Panc1 (cell line): ENCODE data around the gene DENND2A. TPM values are rescaled to one million over a fixed set of nuclear protein-coding genes. Genes with fewer than 3 reads are reported as not detected.

Experiments used
- ATAC-seq: fragments of 200-7000 bp; cut with Tn5 transposase; 2 replicates; pipeline ENCODE4 v1.9.1; 2020; ENCODE audit warnings: mild to moderate bottlenecking, moderate library complexity
- BruUV-seq: library from RNA; stranded (reverse); fragments of 400-500 nt; replicated peaks from 2 replicates; lab custom pipeline; 2021; lab: Mats Ljungman, UMichigan
- CTCF ChIA-PET: fragments of 300-600 bp; sonication (Branson Sonifier 250); formaldehyde crosslinking; loops from one replicate; lab custom pipeline; 2022; ENCODE audit warnings: antibody characterized with exemption; lab: Charles Lee
- POLR2A ChIA-PET: fragments of 300-600 bp; sonication (Branson Sonifier 250); formaldehyde crosslinking; loops from one replicate; lab custom pipeline; 2022; ENCODE audit warnings: antibody characterized with exemption; lab: Charles Lee
- DNase-seq: peaks from one replicate; pipeline ENCODE4 v3.0.0-alpha.2; 2010; ENCODE audit warnings: low read depth, low spot score
- H3K27ac ChIP-seq: 2 replicates; pipeline ENCODE4 v1.5.1; 2011; ENCODE audit warnings: mild to moderate bottlenecking, low read length, inconsistent platforms
- H3K27me3 ChIP-seq: fragments of 200-500 bp; sonication (Bioruptor generic); 2 replicates; pipeline ENCODE4 v1.6.0; 2014; ENCODE audit warnings: low read length, inconsistent platforms; ENCODE audit not compliant: control insufficient read depth, insufficient read depth
- H3K36me3 ChIP-seq: fragments of 200-500 bp; sonication (Bioruptor generic); 2 replicates; pipeline ENCODE4 v1.5.1; 2014; ENCODE audit warnings: inconsistent platforms, mild to moderate bottlenecking, low read length, moderate library complexity; ENCODE audit not compliant: control insufficient read depth, insufficient read depth
- H3K4me1 ChIP-seq: 2 replicates; pipeline ENCODE4 v1.5.1; 2011; ENCODE audit warnings: inconsistent platforms, mild to moderate bottlenecking, low read length, moderate library complexity; ENCODE audit not compliant: control insufficient read depth, insufficient read depth
- H3K4me3 ChIP-seq, 2 experiments: 2 replicates each; pipeline ENCODE4 v1.5.1; 2011 to 2012; ENCODE audit warnings: low read depth in 2 of 2, low read length in 2 of 2, mild to moderate bottlenecking in 2 of 2, inconsistent platforms in 1 of 2, moderate library complexity in 1 of 2
- H3K9me3 ChIP-seq: fragments of 200-500 bp; sonication (Bioruptor generic); 2 replicates; pipeline ENCODE4 v1.5.1; 2014; ENCODE audit warnings: low read depth, mild to moderate bottlenecking, inconsistent platforms, low read length, moderate library complexity; ENCODE audit not compliant: control insufficient read depth, insufficient read depth
- CTCF ChIP-seq: fragments of 450-650 bp; IDR thresholded peaks from 2 replicates; pipeline ENCODE4 v1.5.1; 2017; ENCODE audit warnings: mild to moderate bottlenecking
- POLR2AphosphoS5 ChIP-seq: IDR thresholded peaks from 2 replicates; pipeline ENCODE4 v1.6.1; 2012; ENCODE audit warnings: mild to moderate bottlenecking, low read depth, low read length, moderate library complexity
- REST ChIP-seq, 2 experiments: IDR thresholded peaks; 2 replicates each; pipeline ENCODE4 v1.6.1; 2011 to 2012; ENCODE audit warnings: low read depth in 2 of 2, control low read depth in 1 of 2, low read length in 1 of 2, mild to moderate bottlenecking in 1 of 2, moderate library complexity in 1 of 2; ENCODE audit not compliant: insufficient read depth in 1 of 2
- SIN3A ChIP-seq: IDR thresholded peaks from 2 replicates; pipeline ENCODE4 v1.6.1; 2012; ENCODE audit warnings: low read depth, mild to moderate bottlenecking, low read length, moderate library complexity, borderline replicate concordance; ENCODE audit not compliant: insufficient read depth
- TCF7L2 ChIP-seq: IDR thresholded peaks from 2 replicates; pipeline ENCODE4 v1.6.1; 2011; ENCODE audit warnings: mild to moderate bottlenecking, low read depth, low read length, inconsistent platforms
- in situ Hi-C: cut with HindIII; loops from 2 replicates; pipeline ENCODE4 v1.10.0; 2016; ENCODE audit warnings: low sequenced_read_pairs, low pct_unique_long_range_greater_than_20kb
- intact Hi-C: fragments of 100-400 bp; cut with micrococcal nuclease; formaldehyde crosslinking; loops from one replicate; pipeline ENCODE4 v1.10.0; 2022; ENCODE audit not compliant: unreplicated experiment
- total RNA-seq: library from RNA; stranded (reverse); gene quantifications from one replicate; pipeline ENCODE4 v1.2.1, GENCODE V29; 2021; ENCODE audit not compliant: unreplicated experiment

Gene DENND2A
- total RNA-seq, 1 experiment from 2014 or later = 1.4 TPM

GRCh38 chr7:140683657-140684056, 43.0 kb upstream of the DENND2A start:
- no TSS peak for BruUV-seq
- H3K36me3 ChIP-seq = no peaks in the 10 kb centered on the region

GRCh38 chr7:140681766-140682165, 41.2 kb upstream of the DENND2A start:
- no peaks in the 10 kb centered on the region for H3K27me3 ChIP-seq
- in situ Hi-C loops = no loop called here
- TF ChIP-seq POLR2AphosphoS5 (no peak), SIN3A (no peak), TCF7L2 (no peak), REST (IDR thresholded peaks at IDR 0.05; ENCODE audit: insufficient read depth in 1 of 2, low read depth in 2 of 2, low read length in 1 of 2) (no peak), CTCF (no peak)
- H3K4me3 ChIP-seq = no peak overlapping the region
- intact Hi-C loops = no loop called here
- ChIA-PET CTCF (no interaction called here), POLR2A (no interaction called here)
- no peaks in the 10 kb centered on the region for H3K4me1 ChIP-seq
- DNase-seq = no peak
- ATAC-seq = no peak
- no peak overlapping the region for H3K27ac ChIP-seq
- H3K9me3 ChIP-seq = no peaks in the 10 kb centered on the region
- H3K36me3 ChIP-seq = no peaks in the 10 kb centered on the region
- no TSS peak for BruUV-seq

More at GRCh38 chr7:140683657-140684056, 43.0 kb upstream of the DENND2A start:
- POLR2A ChIA-PET = interaction anchor here (0.6 kb wide), 1 partner anchor 127 kb away, joined by 3 read pairs; no protein-coding TSS in a partner anchor
- in situ Hi-C loops = no loop called here
- Histone ChIP-seq H3K27ac (no peak overlapping the region), H3K27me3 (no peaks in the 10 kb centered on the region), H3K9me3 (no peaks in the 10 kb centered on the region), H3K4me1 (no peaks in the 10 kb centered on the region), H3K4me3 (no peak overlapping the region)
- CTCF ChIA-PET = no interaction called here
- no peak for ATAC-seq
- intact Hi-C loops = no loop called here
- TF ChIP-seq CTCF = no peak
- no peak for TF ChIP-seq POLR2AphosphoS5
- TF ChIP-seq TCF7L2 = no peak
- no peak for TF ChIP-seq SIN3A
- no peak for TF ChIP-seq REST (IDR thresholded peaks at IDR 0.05; ENCODE audit: insufficient read depth in 1 of 2, low read depth in 2 of 2, low read length in 1 of 2)
- DNase-seq = no peak
